MM.1S (cell line): ENCODE data around the gene HPSE2.

ENCODE experiments used
- DNase-seq: peaks from one replicate; pipeline ENCODE4 v3.0.0-alpha.2; 2015
- H2AFZ ChIP-seq: fragments of 300-600 bp; sonication (generic); 2 replicates; pipeline ENCODE4 v1.6.0; 2016; ENCODE audit warnings: antibody characterized with exemption, low read length
- H3F3A ChIP-seq: fragments of 300-600 bp; sonication (generic); 2 replicates; pipeline ENCODE4 v1.6.1; 2016; ENCODE audit warnings: mild to moderate bottlenecking, antibody characterized with exemption, low read length, moderate library complexity, mixed read lengths; ENCODE audit not compliant: insufficient read depth
- H3K27ac ChIP-seq: fragments of 300-600 bp; sonication (generic); 2 replicates; pipeline ENCODE4 v1.5.1; 2016; ENCODE audit warnings: mild to moderate bottlenecking, low read length
- H3K27me3 ChIP-seq: fragments of 300-600 bp; sonication (generic); replicated peaks from 2 replicates; pipeline ENCODE4 v1.6.0; 2016; ENCODE audit warnings: low read length; ENCODE audit not compliant: insufficient read depth
- H3K36me3 ChIP-seq: fragments of 300-600 bp; sonication (generic); replicated peaks from 2 replicates; pipeline ENCODE4 v1.6.1; 2016; ENCODE audit warnings: mild to moderate bottlenecking, low read length, mixed read lengths; ENCODE audit not compliant: insufficient read depth
- H3K4me1 ChIP-seq: fragments of 300-600 bp; sonication (generic); 2 replicates; pipeline ENCODE4 v1.6.1; 2016; ENCODE audit warnings: low read length, mixed read lengths
- H3K4me2 ChIP-seq: fragments of 300-600 bp; sonication (generic); 2 replicates; pipeline ENCODE4 v1.6.0; 2016; ENCODE audit warnings: low read depth, low read length
- H3K4me3 ChIP-seq: fragments of 300-600 bp; sonication (generic); 2 replicates; pipeline ENCODE4 v1.5.1; 2016; ENCODE audit warnings: low read length, mixed read lengths
- H3K79me2 ChIP-seq: fragments of 300-600 bp; sonication (generic); 2 replicates; pipeline ENCODE4 v1.6.1; 2016; ENCODE audit warnings: mixed run types, low read length, mixed read lengths
- H3K9ac ChIP-seq: fragments of 300-600 bp; sonication (generic); 2 replicates; pipeline ENCODE4 v1.6.1; 2016; ENCODE audit warnings: low read length, mixed read lengths
- H3K9me2 ChIP-seq: fragments of 300-600 bp; sonication (generic); replicated peaks from 2 replicates; pipeline ENCODE4 v1.6.1; 2016; ENCODE audit warnings: mild to moderate bottlenecking, low read length, mixed read lengths; ENCODE audit not compliant: insufficient read depth
- H3K9me3 ChIP-seq: fragments of 300-600 bp; sonication (generic); replicated peaks from 2 replicates; pipeline ENCODE4 v1.6.1; 2016; ENCODE audit warnings: mild to moderate bottlenecking, low read length, mixed read lengths; ENCODE audit not compliant: insufficient read depth
- H4K20me1 ChIP-seq: fragments of 300-600 bp; sonication (generic); 2 replicates; pipeline ENCODE4 v1.6.1; 2016; ENCODE audit warnings: mild to moderate bottlenecking, low read length, moderate library complexity, mixed read lengths; ENCODE audit not compliant: insufficient read depth
- CTCF ChIP-seq: fragments of 300-600 bp; sonication (generic); IDR thresholded peaks from 2 replicates; pipeline ENCODE4 v1.5.1; 2016; ENCODE audit warnings: antibody characterized with exemption, low read length, mixed read lengths
- EZH2 ChIP-seq: fragments of 300-600 bp; sonication (generic); optimal IDR thresholded peaks from 2 replicates; pipeline ENCODE3; 2017; ENCODE audit warnings: low read depth, mild to moderate bottlenecking, antibody characterized with exemption, low read length, mixed read lengths
- EZH2phosphoT487 ChIP-seq: fragments of 300-600 bp; sonication (generic); IDR thresholded peaks from 2 replicates; pipeline ENCODE4 v1.6.1; 2018; ENCODE audit warnings: antibody characterized with exemption, low read length

Gene HPSE2

GRCh38 chr10:98924526-98924925, 311.1 kb downstream of the HPSE2 start:
- no peaks in the 10 kb centered on the region for H3K9me2 ChIP-seq
- TF ChIP-seq CTCF (no peak), EZH2 (no peak), EZH2phosphoT487 (no peak)
- H3K27me3 ChIP-seq, result no peaks in the 10 kb centered on the region
- no peak overlapping the region for H2AFZ ChIP-seq
- no peak overlapping the region for H3K4me3 ChIP-seq
- no peaks in the 10 kb centered on the region for H3F3A ChIP-seq
- no peak overlapping the region for H3K4me2 ChIP-seq
- H3K79me2 ChIP-seq, result no peaks in the 10 kb centered on the region
- H3K9me3 ChIP-seq, result no peaks in the 10 kb centered on the region
- DNase-seq, result no peak
- H3K36me3 ChIP-seq, result no peaks in the 10 kb centered on the region
- H3K27ac ChIP-seq, result no peak overlapping the region
- H4K20me1 ChIP-seq, result no peaks in the 10 kb centered on the region
- no peaks in the 10 kb centered on the region for H3K4me1 ChIP-seq
- no peak overlapping the region for H3K9ac ChIP-seq

GRCh38 chr10:98921316-98921715, 314.3 kb downstream of the HPSE2 start:
- no peaks in the 10 kb centered on the region for H3F3A ChIP-seq
- no peaks in the 10 kb centered on the region for H3K4me1 ChIP-seq
- no peaks in the 10 kb centered on the region for H3K36me3 ChIP-seq
- no peaks in the 10 kb centered on the region for H3K79me2 ChIP-seq
- no peaks in the 10 kb centered on the region for H4K20me1 ChIP-seq
- no peak overlapping the region for H3K4me2 ChIP-seq
- H3K9me2 ChIP-seq, result no peaks in the 10 kb centered on the region
- no peak for DNase-seq
- no peak overlapping the region for H2AFZ ChIP-seq
- no peak overlapping the region for H3K27ac ChIP-seq
- no peaks in the 10 kb centered on the region for H3K9me3 ChIP-seq
- TF ChIP-seq CTCF (no peak), EZH2 (no peak), EZH2phosphoT487 (no peak)
- no peak overlapping the region for H3K9ac ChIP-seq
- H3K27me3 ChIP-seq, result no peaks in the 10 kb centered on the region
- H3K4me3 ChIP-seq, result no peak overlapping the region

- H4K20me1 ChIP-seq, result no peaks in the 10 kb centered on the region
- no peaks in the 10 kb centered on the region for H3K27me3 ChIP-seq
- no peaks in the 10 kb centered on the region for H3K79me2 ChIP-seq
- H3K9me2 ChIP-seq, result no peaks in the 10 kb centered on the region
- H3K36me3 ChIP-seq, result no peaks in the 10 kb centered on the region
- H3F3A ChIP-seq, result no peaks in the 10 kb centered on the region
- DNase-seq, result no peak
- H3K9ac ChIP-seq, result no peak overlapping the region
- H3K4me1 ChIP-seq, result no peaks in the 10 kb centered on the region
- no peak for TF ChIP-seq EZH2
- TF ChIP-seq EZH2phosphoT487, result no peak
- no peak for TF ChIP-seq CTCF
- H3K27ac ChIP-seq, result no peak overlapping the region
- no peak overlapping the region for H3K4me3 ChIP-seq
- H2AFZ ChIP-seq, result no peak overlapping the region
- no peak overlapping the region for H3K4me2 ChIP-seq
- no peaks in the 10 kb centered on the region for H3K9me3 ChIP-seq
These were observed 314.8 kb downstream of the HPSE2 start for GRCh38 chr10:98920807-98921206.
